HL-60 (cell line): ENCODE results near the gene TMA16.

Experiments
- DNase-seq, 2 experiments: peaks; one replicate each; pipeline ENCODE4 v3.0.0-alpha.2; 2010 to 2020; ENCODE audit warnings: low read depth in 1 of 2, low spot score in 1 of 2
- H3K27ac ChIP-seq: fragments of 250-450 bp; sonication (Bioruptor Pico); replicated peaks from 2 replicates; pipeline ENCODE4 v1.5.1; 2020; ENCODE audit warnings: mild to moderate bottlenecking, moderate library complexity
- H3K27me3 ChIP-seq: fragments of 250-450 bp; sonication (Bioruptor Pico); 2 replicates; pipeline ENCODE4 v1.5.1; 2021; ENCODE audit warnings: mild to moderate bottlenecking, moderate library complexity; ENCODE audit not compliant: insufficient read depth, poor library complexity, severe bottlenecking
- H3K4me3 ChIP-seq: replicated peaks from 2 replicates; pipeline ENCODE4 v1.5.1; 2011; ENCODE audit warnings: mild to moderate bottlenecking, control low read depth, low read length; ENCODE audit not compliant: insufficient read depth
- GABPA ChIP-seq: IDR thresholded peaks from 2 replicates; pipeline ENCODE4 v1.6.1; 2012; ENCODE audit warnings: low read depth
- POLR2AphosphoS5 ChIP-seq: IDR thresholded peaks from 2 replicates; pipeline ENCODE4 v1.6.1; 2012; ENCODE audit warnings: low read depth
- SPI1 ChIP-seq: IDR thresholded peaks from 2 replicates; pipeline ENCODE4 v1.6.1; 2012; ENCODE audit warnings: low read depth, mild to moderate bottlenecking, borderline replicate concordance
- TF ChIP-seq, protein P1 (sequence below): IDR thresholded peaks from one replicate; pipeline ENCODE4 v1.5.1; 2011; ENCODE audit warnings: low read length, control low read depth, inconsistent platforms; ENCODE audit not compliant: insufficient read depth
- TF ChIP-seq, protein P2 (sequence below): IDR thresholded peaks from 2 replicates; pipeline ENCODE4 v1.6.1; 2012; ENCODE audit warnings: low read depth; ENCODE audit not compliant: insufficient replicate concordance

Gene TMA16

DNA sequence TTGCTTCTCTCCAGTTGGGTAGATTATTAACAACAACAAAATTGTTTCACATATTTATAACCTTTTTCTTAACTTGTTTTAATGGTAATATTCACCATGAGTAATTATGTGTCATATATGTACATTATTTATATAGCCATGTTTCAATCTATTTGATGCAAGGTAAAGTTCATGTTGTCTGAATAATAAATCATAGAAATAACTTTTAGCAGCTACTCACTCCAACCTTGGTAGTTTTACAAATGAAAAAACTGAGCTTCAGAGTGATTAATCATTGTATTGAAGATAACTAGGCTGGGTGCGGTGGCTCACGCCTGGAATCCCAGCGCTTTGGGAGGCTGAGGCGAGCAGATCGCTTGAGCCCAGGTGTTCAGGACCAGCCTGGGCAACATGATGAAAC is 46.0 kb downstream of the TMA16 start:
- H3K27ac ChIP-seq: no peak overlapping the region
- TF ChIP-seq GABPA (no peak), SPI1 (no peak), POLR2AphosphoS5 (no peak)
- TF ChIP-seq, protein P1, sequence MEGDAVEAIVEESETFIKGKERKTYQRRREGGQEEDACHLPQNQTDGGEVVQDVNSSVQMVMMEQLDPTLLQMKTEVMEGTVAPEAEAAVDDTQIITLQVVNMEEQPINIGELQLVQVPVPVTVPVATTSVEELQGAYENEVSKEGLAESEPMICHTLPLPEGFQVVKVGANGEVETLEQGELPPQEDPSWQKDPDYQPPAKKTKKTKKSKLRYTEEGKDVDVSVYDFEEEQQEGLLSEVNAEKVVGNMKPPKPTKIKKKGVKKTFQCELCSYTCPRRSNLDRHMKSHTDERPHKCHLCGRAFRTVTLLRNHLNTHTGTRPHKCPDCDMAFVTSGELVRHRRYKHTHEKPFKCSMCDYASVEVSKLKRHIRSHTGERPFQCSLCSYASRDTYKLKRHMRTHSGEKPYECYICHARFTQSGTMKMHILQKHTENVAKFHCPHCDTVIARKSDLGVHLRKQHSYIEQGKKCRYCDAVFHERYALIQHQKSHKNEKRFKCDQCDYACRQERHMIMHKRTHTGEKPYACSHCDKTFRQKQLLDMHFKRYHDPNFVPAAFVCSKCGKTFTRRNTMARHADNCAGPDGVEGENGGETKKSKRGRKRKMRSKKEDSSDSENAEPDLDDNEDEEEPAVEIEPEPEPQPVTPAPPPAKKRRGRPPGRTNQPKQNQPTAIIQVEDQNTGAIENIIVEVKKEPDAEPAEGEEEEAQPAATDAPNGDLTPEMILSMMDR: no peak
- TF ChIP-seq, protein P2, sequence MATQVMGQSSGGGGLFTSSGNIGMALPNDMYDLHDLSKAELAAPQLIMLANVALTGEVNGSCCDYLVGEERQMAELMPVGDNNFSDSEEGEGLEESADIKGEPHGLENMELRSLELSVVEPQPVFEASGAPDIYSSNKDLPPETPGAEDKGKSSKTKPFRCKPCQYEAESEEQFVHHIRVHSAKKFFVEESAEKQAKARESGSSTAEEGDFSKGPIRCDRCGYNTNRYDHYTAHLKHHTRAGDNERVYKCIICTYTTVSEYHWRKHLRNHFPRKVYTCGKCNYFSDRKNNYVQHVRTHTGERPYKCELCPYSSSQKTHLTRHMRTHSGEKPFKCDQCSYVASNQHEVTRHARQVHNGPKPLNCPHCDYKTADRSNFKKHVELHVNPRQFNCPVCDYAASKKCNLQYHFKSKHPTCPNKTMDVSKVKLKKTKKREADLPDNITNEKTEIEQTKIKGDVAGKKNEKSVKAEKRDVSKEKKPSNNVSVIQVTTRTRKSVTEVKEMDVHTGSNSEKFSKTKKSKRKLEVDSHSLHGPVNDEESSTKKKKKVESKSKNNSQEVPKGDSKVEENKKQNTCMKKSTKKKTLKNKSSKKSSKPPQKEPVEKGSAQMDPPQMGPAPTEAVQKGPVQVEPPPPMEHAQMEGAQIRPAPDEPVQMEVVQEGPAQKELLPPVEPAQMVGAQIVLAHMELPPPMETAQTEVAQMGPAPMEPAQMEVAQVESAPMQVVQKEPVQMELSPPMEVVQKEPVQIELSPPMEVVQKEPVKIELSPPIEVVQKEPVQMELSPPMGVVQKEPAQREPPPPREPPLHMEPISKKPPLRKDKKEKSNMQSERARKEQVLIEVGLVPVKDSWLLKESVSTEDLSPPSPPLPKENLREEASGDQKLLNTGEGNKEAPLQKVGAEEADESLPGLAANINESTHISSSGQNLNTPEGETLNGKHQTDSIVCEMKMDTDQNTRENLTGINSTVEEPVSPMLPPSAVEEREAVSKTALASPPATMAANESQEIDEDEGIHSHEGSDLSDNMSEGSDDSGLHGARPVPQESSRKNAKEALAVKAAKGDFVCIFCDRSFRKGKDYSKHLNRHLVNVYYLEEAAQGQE: no peak
- no peak overlapping the region for H3K4me3 ChIP-seq
- no peaks in the 10 kb centered on the region for H3K27me3 ChIP-seq
- DNase-seq: no peak

DNA sequence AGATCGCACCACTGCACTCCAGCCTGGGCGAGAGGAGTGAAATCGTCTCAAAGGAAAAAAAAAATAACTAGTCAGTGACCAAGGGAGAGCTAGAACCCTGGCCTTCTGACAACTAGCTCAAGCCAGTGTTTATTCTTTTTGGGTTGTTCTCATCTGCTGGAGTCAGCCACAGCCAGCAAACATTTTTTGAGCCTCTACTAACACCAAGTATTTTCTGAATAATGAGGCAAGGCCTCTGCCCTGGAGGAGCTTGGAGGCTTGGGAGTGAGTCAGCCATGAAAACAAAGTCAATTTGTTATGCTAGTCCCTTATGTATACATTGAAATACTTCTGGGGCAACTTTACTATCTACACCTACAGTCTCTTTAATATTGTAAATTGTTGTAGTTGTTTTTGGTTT is 46.5 kb downstream of the TMA16 start:
- no peak overlapping the region for H3K4me3 ChIP-seq
- H3K27ac ChIP-seq: no peak overlapping the region
- TF ChIP-seq, protein P2: no peak
- TF ChIP-seq, protein P1: no peak
- no peak for TF ChIP-seq GABPA
- TF ChIP-seq SPI1: no peak
- TF ChIP-seq POLR2AphosphoS5: no peak
- H3K27me3 ChIP-seq: no peaks in the 10 kb centered on the region
- DNase-seq: no peak

DNA sequence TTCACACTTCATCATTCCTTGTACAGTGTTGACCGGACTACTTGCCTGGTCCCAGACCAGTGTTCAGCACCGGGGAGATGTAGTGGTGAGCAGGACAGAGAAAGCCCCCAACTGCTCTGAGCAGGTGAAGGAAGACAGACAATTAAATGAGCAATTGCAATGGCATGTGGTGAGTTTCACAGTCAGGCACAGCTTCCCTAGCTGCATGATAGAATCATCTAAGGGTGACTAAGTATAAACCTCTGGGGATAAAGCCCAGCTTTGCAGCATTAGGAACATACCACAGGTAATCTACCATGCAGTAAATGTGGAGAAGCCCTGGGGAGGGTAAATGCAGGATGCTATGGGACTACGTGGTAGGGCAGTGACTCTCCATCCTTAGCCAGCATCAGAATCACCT is 47.8 kb downstream of the TMA16 start:
- no peak for DNase-seq
- no peaks in the 10 kb centered on the region for H3K27me3 ChIP-seq
- H3K27ac ChIP-seq: no peak overlapping the region
- TF ChIP-seq, protein P2: no peak
- no peak for TF ChIP-seq POLR2AphosphoS5
- TF ChIP-seq, protein P1: no peak
- no peak for TF ChIP-seq GABPA
- TF ChIP-seq SPI1: no peak
- no peak overlapping the region for H3K4me3 ChIP-seq
